ENCODE measurements around the gene ACVR1B.

DNA sequence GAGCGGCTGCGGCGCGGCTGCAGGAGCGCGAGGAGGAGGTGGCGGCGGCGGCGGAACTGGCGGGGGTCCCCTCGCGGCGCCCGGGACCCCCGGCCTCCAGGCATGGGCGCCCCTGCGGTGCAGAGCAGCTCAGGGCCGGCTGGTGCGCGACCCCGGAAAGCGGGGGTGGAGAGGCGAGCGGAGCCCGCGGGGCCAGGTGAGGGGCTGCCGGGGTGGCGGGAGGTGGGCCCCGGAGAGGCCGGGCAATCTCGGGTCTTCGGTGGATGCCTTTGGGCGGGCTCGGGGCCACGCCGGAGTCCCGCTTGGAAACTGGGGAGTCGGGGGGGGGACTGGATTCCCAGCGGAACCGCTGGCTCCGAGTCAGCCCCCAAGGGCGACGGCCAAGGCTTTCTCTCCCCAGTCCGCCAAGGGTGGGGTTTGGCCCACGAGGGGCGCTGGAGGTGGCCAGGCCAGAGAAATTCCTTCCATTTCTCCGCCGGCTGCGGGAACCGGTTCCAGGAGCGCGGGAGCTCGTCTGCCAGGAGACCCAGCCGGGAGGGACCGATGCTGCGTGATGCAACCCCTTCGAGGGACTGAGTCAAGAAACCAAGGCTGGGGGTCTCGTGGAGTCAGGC lies 85.9 kb downstream of the ACVR1B start:
- TF ChIP-seq, protein P1, sequence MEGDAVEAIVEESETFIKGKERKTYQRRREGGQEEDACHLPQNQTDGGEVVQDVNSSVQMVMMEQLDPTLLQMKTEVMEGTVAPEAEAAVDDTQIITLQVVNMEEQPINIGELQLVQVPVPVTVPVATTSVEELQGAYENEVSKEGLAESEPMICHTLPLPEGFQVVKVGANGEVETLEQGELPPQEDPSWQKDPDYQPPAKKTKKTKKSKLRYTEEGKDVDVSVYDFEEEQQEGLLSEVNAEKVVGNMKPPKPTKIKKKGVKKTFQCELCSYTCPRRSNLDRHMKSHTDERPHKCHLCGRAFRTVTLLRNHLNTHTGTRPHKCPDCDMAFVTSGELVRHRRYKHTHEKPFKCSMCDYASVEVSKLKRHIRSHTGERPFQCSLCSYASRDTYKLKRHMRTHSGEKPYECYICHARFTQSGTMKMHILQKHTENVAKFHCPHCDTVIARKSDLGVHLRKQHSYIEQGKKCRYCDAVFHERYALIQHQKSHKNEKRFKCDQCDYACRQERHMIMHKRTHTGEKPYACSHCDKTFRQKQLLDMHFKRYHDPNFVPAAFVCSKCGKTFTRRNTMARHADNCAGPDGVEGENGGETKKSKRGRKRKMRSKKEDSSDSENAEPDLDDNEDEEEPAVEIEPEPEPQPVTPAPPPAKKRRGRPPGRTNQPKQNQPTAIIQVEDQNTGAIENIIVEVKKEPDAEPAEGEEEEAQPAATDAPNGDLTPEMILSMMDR (IDR thresholded peaks at IDR 0.05; ENCODE audit: low read depth, low read length), result no peak
- no peak for TF ChIP-seq POLR2A (IDR thresholded peaks at IDR 0.05; ENCODE audit: extremely low read depth, insufficient read length)
